ENCODE results near the gene SNN. TPM values are rescaled to one million over a fixed set of nuclear protein-coding genes. Genes with fewer than 3 reads are reported as not detected.

The SNN gene
- total and polyA plus RNA-seq, 2 of the 8 experiments (the other 6 are each of a cell fraction or from before 2014, with no cell fraction given), result 37.4 to 66.9 TPM

DNA sequence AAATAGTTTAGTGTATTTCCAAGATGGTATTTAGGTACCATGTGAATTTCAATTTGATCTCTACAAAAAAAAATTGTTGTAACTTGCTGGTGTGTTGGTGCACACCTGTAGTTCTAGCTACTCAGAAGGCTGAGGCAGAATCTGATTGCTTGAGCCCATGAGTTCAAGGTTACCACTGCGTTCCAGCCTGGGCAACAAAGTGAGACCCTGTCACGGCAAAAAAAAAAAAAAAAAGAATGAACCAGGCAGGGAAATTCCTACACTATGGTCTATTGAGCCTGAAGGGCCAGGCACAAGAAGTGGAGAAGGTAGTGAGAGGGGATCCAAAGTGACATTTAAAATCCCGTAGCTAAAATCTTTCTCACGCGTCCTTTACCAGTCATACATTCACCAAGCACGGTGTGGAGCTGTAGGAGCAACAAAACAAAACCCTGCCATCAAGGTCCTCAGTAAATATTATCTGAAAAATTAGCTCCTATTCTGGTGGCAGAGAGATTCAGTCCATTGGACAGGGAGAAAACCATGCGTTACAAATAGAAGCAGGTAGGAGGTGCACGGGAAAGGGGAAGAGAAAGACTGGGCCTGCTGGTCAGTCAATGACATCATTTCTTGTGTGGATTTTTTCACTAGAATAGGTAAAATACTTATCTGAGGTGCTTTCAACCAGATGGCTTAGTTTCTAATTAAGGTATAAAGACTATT lies 47.1 kb downstream of the SNN start:
- H4K8ac ChIP-seq (ENCODE audit: extremely low read depth, insufficient read depth, low read length), result no peak overlapping the region
- H2AK5ac ChIP-seq (ENCODE audit: low read depth, low read length), result no peak overlapping the region
- no peak overlapping the region for H3K23ac ChIP-seq (ENCODE audit: insufficient read length)
- no peak overlapping the region for H3K4me2 ChIP-seq (ENCODE audit: insufficient read depth in 1 of 2, low read depth in 2 of 2, low read length in 2 of 2)
- no peak overlapping the region for H3K18ac ChIP-seq (ENCODE audit: extremely low read depth, low read length)
- no peak overlapping the region for H2BK20ac ChIP-seq (ENCODE audit: low read length)
- whole genome bisulfite sequencing, 2 experiments (ENCODE audit: extremely low coverage in 1 of 2, insufficient coverage in 1 of 2, insufficient read length in 1 of 2, insufficient replicate concordance in 2 of 2, low coverage in 1 of 2, low lambda C conversion rate in 2 of 2, missing lambda C conversion rate in 1 of 2), result 97% methylated on average over 7 of the region's 8 CpGs; no CpG with 5 or more reads in 1 of the 2 experiments
- no peak overlapping the region for H2BK5ac ChIP-seq (ENCODE audit: low read depth, low read length)
- no peak overlapping the region for H4K91ac ChIP-seq (replicated peaks; ENCODE audit: insufficient read length, low read length)
- H3K27ac ChIP-seq (ENCODE audit: low read depth, low read length), result no peak overlapping the region
- H3K9me3 ChIP-seq (ENCODE audit: insufficient read depth in 2 of 2, low read depth in 1 of 2, low read length in 1 of 2), result no peaks in the 10 kb centered on the region
- H2AFZ ChIP-seq (ENCODE audit: low read length), result no peak overlapping the region
- DNase-seq (ENCODE audit: low read depth in 1 of 2, low spot score in 2 of 2) (no peak), FAIRE-seq (no peak)
- H4K5ac ChIP-seq (ENCODE audit: insufficient read length, low read depth, low read length), result no peak overlapping the region
- ChIA-PET POLR2A (ENCODE audit: partially characterized antibody) (interaction anchor here (0.6 kb wide), 1 partner anchor 14 kb away, joined by 3 read pairs; no protein-coding TSS in a partner anchor), CTCF (ENCODE audit: partially characterized antibody) (interaction anchor here (0.6 to 6.0 kb wide), 35 partner anchors 10 to 418 kb away, joined by 3 to 50 read pairs (median 4); partner anchors contain the start of gene TXNDC11)
- H2BK12ac ChIP-seq (ENCODE audit: low read depth, low read length), result no peak overlapping the region
- H3K27me3 ChIP-seq (replicated peaks in 1 of 4; ENCODE audit: control insufficient read depth in 3 of 4, extremely low read depth in 1 of 4, insufficient read depth in 3 of 4, low read length in 3 of 4), result no peaks in the 10 kb centered on the region
- H3K36me3 ChIP-seq (ENCODE audit: control insufficient read depth in 2 of 4, insufficient read depth in 4 of 4, low read length in 3 of 4), result peaks cover 0 to 6% (median 2%) of the 10 kb centered on the region in 4 experiments; a peak in 3 of 8 replicates
- H3K4me1 ChIP-seq (replicated peaks in 1 of 4; ENCODE audit: control insufficient read depth in 3 of 4, insufficient read depth in 4 of 4, low read length in 3 of 4), result no peaks in the 10 kb centered on the region
- no peak overlapping the region for H3K14ac ChIP-seq (ENCODE audit: insufficient read length)
- no peak overlapping the region for H2BK15ac ChIP-seq (ENCODE audit: low read length)
- no peaks in the 10 kb centered on the region for H3K79me1 ChIP-seq (ENCODE audit: low read depth, low read length)
- no peak overlapping the region for H3K9ac ChIP-seq (replicated peaks in 1 of 4; ENCODE audit: extremely low read depth in 1 of 4, low read depth in 3 of 4, low read length in 3 of 4)
- H3K4ac ChIP-seq (replicated peaks; ENCODE audit: insufficient read length, low read depth, low read length), result no peak overlapping the region
- H3K4me3 ChIP-seq (ENCODE audit: extremely low read depth in 1 of 4, insufficient read depth in 2 of 4, low read depth in 3 of 4, low read length in 4 of 4), result no peak overlapping the region
- H4K20me1 ChIP-seq (replicated peaks in 1 of 2; ENCODE audit: control insufficient read depth in 1 of 2, insufficient read depth in 2 of 2, low read length in 2 of 2), result peaks cover 0 to 2% of the 10 kb centered on the region in 2 experiments
- no peaks in the 10 kb centered on the region for H3K79me2 ChIP-seq (ENCODE audit: control insufficient read depth in 1 of 2, insufficient read depth in 2 of 2, low read length in 2 of 2)
- no peak overlapping the region for H2BK120ac ChIP-seq (replicated peaks; ENCODE audit: low read depth, low read length)
- no peaks in the 10 kb centered on the region for H3K23me2 ChIP-seq (ENCODE audit: low read depth, low read length)
- H3K56ac ChIP-seq (replicated peaks; ENCODE audit: insufficient read length, low read depth, low read length), result no peak overlapping the region
- TF ChIP-seq POU5F1 (IDR thresholded peaks at IDR 0.05; ENCODE audit: low read depth, low read length) (no peak), YY1 (IDR thresholded peaks at IDR 0.05; ENCODE audit: low read depth, low read length) (no peak), TEAD4 (IDR thresholded peaks at IDR 0.05; ENCODE audit: low read depth, low read length) (no peak), TAF1 (IDR thresholded peaks at IDR 0.05; ENCODE audit: low read depth, low read length) (no peak), CHD1 (IDR thresholded peaks at IDR 0.05; ENCODE audit: low read depth, low read length) (no peak), RBBP5 (IDR thresholded peaks at IDR 0.05; ENCODE audit: borderline replicate concordance, low read depth, low read length) (no peak), FOSL1 (IDR thresholded peaks at IDR 0.05; ENCODE audit: insufficient read depth, low read depth, low read length) (no peak), NRF1 (IDR thresholded peaks at IDR 0.05; ENCODE audit: low read depth, low read length) (no peak)
